Caco-2 (cell line): ENCODE results near the gene CLEC4D. TPM values are rescaled to one million over a fixed set of nuclear protein-coding genes. Genes with fewer than 3 reads are reported as not detected.

Experiments used
- BruUV-seq: library from RNA; stranded (reverse); fragments of 400-500 nt; replicated peaks from 2 replicates; lab custom pipeline; 2021; lab: Mats Ljungman, UMichigan
- CTCF ChIA-PET: fragments of 300-600 bp; sonication (Branson Sonifier 250); formaldehyde crosslinking; loops from one replicate; lab custom pipeline; 2022; ENCODE audit warnings: antibody characterized with exemption; lab: Charles Lee
- POLR2A ChIA-PET: fragments of 300-600 bp; sonication (Branson Sonifier 250); formaldehyde crosslinking; loops from one replicate; lab custom pipeline; 2022; ENCODE audit warnings: antibody characterized with exemption; lab: Charles Lee
- DNase-seq, 2 experiments: peaks; one replicate each; pipeline versions ENCODE4 v3.0.0 to v3.0.0-alpha.2; 2020 to 2022
- H3K27me3 ChIP-seq: replicated peaks from 2 replicates; pipeline ENCODE4 v1.6.0; 2011; ENCODE audit warnings: low read length; ENCODE audit not compliant: control insufficient read depth, insufficient read depth
- H3K36me3 ChIP-seq: 2 replicates; pipeline ENCODE4 v1.5.1; 2011; ENCODE audit warnings: low read length; ENCODE audit not compliant: control insufficient read depth, insufficient read depth
- H3K4me1 ChIP-seq: fragments of 250-450 bp; sonication (Bioruptor Pico); 2 replicates; pipeline ENCODE4 v1.5.1; 2020; ENCODE audit warnings: mild to moderate bottlenecking
- H3K4me3 ChIP-seq: 2 replicates; pipeline ENCODE4 v1.5.1; 2011; ENCODE audit warnings: low read depth, mild to moderate bottlenecking, control low read depth, low read length
- H3K9me3 ChIP-seq: fragments of 250-450 bp; sonication (Bioruptor Pico); 2 replicates; pipeline ENCODE4 v1.5.1; 2020; ENCODE audit warnings: mild to moderate bottlenecking, moderate library complexity
- H3K27ac Mint-ChIP-seq: one replicate; pipeline ENCODE4 v1.8.0; 2022; ENCODE audit warnings: mixed read lengths; ENCODE audit not compliant: unreplicated experiment
- H3K27me3 Mint-ChIP-seq: one replicate; pipeline ENCODE4 v1.8.0; 2022; ENCODE audit warnings: mixed read lengths; ENCODE audit not compliant: insufficient read depth, unreplicated experiment
- H3K36me3 Mint-ChIP-seq: one replicate; pipeline ENCODE4 v1.8.0; 2022; ENCODE audit warnings: mild to moderate bottlenecking, mixed read lengths; ENCODE audit not compliant: insufficient read depth, unreplicated experiment
- H3K4me1 Mint-ChIP-seq: one replicate; pipeline ENCODE4 v1.8.0; 2022; ENCODE audit warnings: low read depth, mixed read lengths; ENCODE audit not compliant: unreplicated experiment
- H3K4me3 Mint-ChIP-seq: one replicate; pipeline ENCODE4 v1.8.0; 2022; ENCODE audit warnings: mild to moderate bottlenecking, moderate library complexity, mixed read lengths; ENCODE audit not compliant: unreplicated experiment
- H3K9me3 Mint-ChIP-seq: one replicate; pipeline ENCODE4 v1.8.0; 2022; ENCODE audit warnings: mixed read lengths; ENCODE audit not compliant: unreplicated experiment
- intact Hi-C: fragments of 100-400 bp; cut with micrococcal nuclease; formaldehyde crosslinking; loops from one replicate; pipeline ENCODE4 v1.10.0; 2022; ENCODE audit not compliant: unreplicated experiment
- total RNA-seq: library from RNA; stranded (reverse); gene quantifications from 2 replicates; pipeline ENCODE4 v1.2.3, GENCODE V29; 2022
- TF ChIP-seq, protein P1 (sequence below), 2 experiments: fragments of 200-600 bp in 1 of 2; IDR thresholded peaks; 1 replicate in 1 of 2; 2 replicates in 1 of 2; pipeline versions ENCODE4 v1.5.1 to v1.8.0; 2011 to 2022; ENCODE audit warnings: antibody characterized with exemption in 1 of 2, control low read depth in 1 of 2, inconsistent platforms in 1 of 2, low read depth in 1 of 2, low read length in 1 of 2, mild to moderate bottlenecking in 1 of 2, moderate library complexity in 1 of 2; ENCODE audit not compliant: insufficient read depth in 1 of 2, severe bottlenecking in 1 of 2, unreplicated experiment in 1 of 2

The CLEC4D gene
- total RNA-seq, 1 experiment from 2014 or later, result not detected

DNA sequence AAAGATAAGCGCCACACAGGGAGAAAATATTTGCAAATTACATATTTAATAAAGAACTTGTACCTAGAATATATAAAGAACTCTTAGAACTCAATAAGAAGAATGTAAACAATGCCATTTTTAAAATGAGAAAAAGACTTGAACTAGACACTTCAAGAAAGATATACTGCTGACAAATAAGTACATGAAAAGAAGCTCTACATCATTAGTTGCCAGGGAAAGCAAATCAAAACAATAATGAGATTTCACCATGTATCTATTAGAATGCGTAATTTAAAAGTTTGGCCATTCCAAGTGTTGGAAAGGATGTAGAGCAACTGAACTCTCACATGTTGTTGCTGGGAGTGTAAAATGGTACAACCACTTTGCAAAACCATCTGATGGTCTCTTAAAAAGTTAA is 34.3 kb downstream of the CLEC4D start:
- H3K27me3 ChIP-seq, result no peaks in the 10 kb centered on the region
- no peak for DNase-seq
- CTCF ChIA-PET, result no interaction called here
- BruUV-seq, result no TSS peak
- no peaks in the 10 kb centered on the region for H3K36me3 ChIP-seq
- H3K36me3 Mint-ChIP-seq, result no peaks in the 10 kb centered on the region
- H3K4me1 Mint-ChIP-seq, result no peaks in the 10 kb centered on the region
- H3K4me3 Mint-ChIP-seq, result no peak overlapping the region
- H3K4me1 ChIP-seq, result no peaks in the 10 kb centered on the region
- H3K9me3 ChIP-seq, result no peaks in the 10 kb centered on the region
- no peak overlapping the region for H3K4me3 ChIP-seq
- H3K27me3 Mint-ChIP-seq, result peaks cover 11% of the 10 kb centered on the region
- no peaks in the 10 kb centered on the region for H3K9me3 Mint-ChIP-seq
- intact Hi-C loops, result no loop called here
- TF ChIP-seq, protein P1, sequence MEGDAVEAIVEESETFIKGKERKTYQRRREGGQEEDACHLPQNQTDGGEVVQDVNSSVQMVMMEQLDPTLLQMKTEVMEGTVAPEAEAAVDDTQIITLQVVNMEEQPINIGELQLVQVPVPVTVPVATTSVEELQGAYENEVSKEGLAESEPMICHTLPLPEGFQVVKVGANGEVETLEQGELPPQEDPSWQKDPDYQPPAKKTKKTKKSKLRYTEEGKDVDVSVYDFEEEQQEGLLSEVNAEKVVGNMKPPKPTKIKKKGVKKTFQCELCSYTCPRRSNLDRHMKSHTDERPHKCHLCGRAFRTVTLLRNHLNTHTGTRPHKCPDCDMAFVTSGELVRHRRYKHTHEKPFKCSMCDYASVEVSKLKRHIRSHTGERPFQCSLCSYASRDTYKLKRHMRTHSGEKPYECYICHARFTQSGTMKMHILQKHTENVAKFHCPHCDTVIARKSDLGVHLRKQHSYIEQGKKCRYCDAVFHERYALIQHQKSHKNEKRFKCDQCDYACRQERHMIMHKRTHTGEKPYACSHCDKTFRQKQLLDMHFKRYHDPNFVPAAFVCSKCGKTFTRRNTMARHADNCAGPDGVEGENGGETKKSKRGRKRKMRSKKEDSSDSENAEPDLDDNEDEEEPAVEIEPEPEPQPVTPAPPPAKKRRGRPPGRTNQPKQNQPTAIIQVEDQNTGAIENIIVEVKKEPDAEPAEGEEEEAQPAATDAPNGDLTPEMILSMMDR (IDR thresholded peaks at IDR 0.05; ENCODE audit: insufficient read depth in 1 of 2, low read depth in 1 of 2, low read length in 1 of 2, severe bottlenecking in 1 of 2, unreplicated experiment in 1 of 2), result no peak
- no peak overlapping the region for H3K27ac Mint-ChIP-seq
- POLR2A ChIA-PET, result no interaction called here

DNA sequence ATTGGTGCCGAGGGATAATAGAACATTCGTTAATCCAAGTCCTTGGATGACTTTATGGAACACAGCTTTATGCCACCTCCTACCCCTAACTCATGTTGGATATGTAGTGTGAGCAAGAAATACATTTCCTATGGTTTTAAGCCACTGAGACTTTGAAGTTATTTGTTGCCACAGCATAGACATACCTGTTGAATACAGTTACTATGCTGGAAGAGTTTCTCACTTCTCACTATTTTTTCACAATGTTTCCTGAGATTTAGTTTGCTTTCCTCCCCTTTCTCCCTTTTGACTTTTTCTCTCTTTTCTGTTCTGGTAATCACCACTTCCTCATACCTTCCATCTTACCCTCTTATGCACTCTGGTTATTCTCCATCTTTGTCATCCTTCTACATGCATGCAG is 34.9 kb downstream of the CLEC4D start:
- H3K9me3 ChIP-seq, result no peaks in the 10 kb centered on the region
- H3K27ac Mint-ChIP-seq, result no peak overlapping the region
- DNase-seq, result no peak
- CTCF ChIA-PET, result no interaction called here
- POLR2A ChIA-PET, result no interaction called here
- H3K36me3 Mint-ChIP-seq, result no peaks in the 10 kb centered on the region
- intact Hi-C loops, result no loop called here
- no peaks in the 10 kb centered on the region for H3K9me3 Mint-ChIP-seq
- no peaks in the 10 kb centered on the region for H3K36me3 ChIP-seq
- H3K4me1 Mint-ChIP-seq, result no peaks in the 10 kb centered on the region
- no peaks in the 10 kb centered on the region for H3K27me3 ChIP-seq
- TF ChIP-seq, protein P1 (IDR thresholded peaks at IDR 0.05; ENCODE audit: insufficient read depth in 1 of 2, low read depth in 1 of 2, low read length in 1 of 2, severe bottlenecking in 1 of 2, unreplicated experiment in 1 of 2), result no peak
- no peak overlapping the region for H3K4me3 Mint-ChIP-seq
- H3K27me3 Mint-ChIP-seq, result peaks cover 11% of the 10 kb centered on the region
- H3K4me1 ChIP-seq, result no peaks in the 10 kb centered on the region
- no TSS peak for BruUV-seq
- no peak overlapping the region for H3K4me3 ChIP-seq

DNA sequence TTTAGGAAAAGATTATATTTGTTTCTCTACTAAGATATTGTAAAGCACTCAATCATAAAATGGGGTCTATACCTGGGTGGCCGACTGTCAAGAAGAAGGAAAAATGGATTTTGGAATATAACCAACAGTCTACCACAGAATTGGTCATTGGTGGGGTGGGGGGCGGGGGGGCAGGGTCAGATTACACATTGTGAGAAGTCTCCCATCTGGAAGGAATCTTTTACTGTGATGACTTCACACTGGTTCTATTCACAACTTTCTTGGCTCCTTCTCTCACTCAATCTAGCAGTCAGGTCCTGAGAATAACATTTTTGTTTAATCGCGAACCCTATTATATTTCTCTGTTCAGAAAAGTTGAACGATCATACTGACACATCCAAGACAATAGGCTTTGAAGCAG is 36.1 kb downstream of the CLEC4D start:
- Histone ChIP-seq H3K9me3 (no peaks in the 10 kb centered on the region), H3K36me3 (no peaks in the 10 kb centered on the region), H3K4me1 (no peaks in the 10 kb centered on the region), H3K27me3 (no peaks in the 10 kb centered on the region), H3K4me3 (no peak overlapping the region)
- ChIA-PET POLR2A (no interaction called here), CTCF (no interaction called here)
- TF ChIP-seq, protein P1 (IDR thresholded peaks at IDR 0.05; ENCODE audit: insufficient read depth in 1 of 2, low read depth in 1 of 2, low read length in 1 of 2, severe bottlenecking in 1 of 2, unreplicated experiment in 1 of 2), result no peak
- Mint-ChIP-seq H3K27me3 (peaks cover 11% of the 10 kb centered on the region), H3K4me1 (no peaks in the 10 kb centered on the region), H3K9me3 (no peaks in the 10 kb centered on the region), H3K36me3 (no peaks in the 10 kb centered on the region), H3K27ac (no peak overlapping the region), H3K4me3 (no peak overlapping the region)
- BruUV-seq, result no TSS peak
- intact Hi-C loops, result no loop called here
- DNase-seq, result no peak
